ENCODE results near the gene MTOR.

The MTOR gene

GRCh38 chr1:11142618-11143391, 119.5 kb downstream of the MTOR start:
- no peak overlapping the region for H3K4me3 ChIP-seq (ENCODE audit: low read length)
- no peak for DNase-seq (ENCODE audit: low read depth)
- TF ChIP-seq CTCF (IDR thresholded peaks at IDR 0.05; ENCODE audit: insufficient read depth, low read depth, low read length, missing control alignments): no peak

GRCh38 chr1:11138952-11139351, 123.4 kb downstream of the MTOR start:
- H3K4me3 ChIP-seq (ENCODE audit: low read length): no peak overlapping the region
- peak; percentile 44 for DNase-seq (ENCODE audit: low read depth)
- TF ChIP-seq CTCF (IDR thresholded peaks at IDR 0.05; ENCODE audit: insufficient read depth, low read depth, low read length, missing control alignments): no peak

- H3K4me3 ChIP-seq (ENCODE audit: low read length): no peak overlapping the region
- DNase-seq (ENCODE audit: low read depth): no peak
- TF ChIP-seq CTCF (IDR thresholded peaks at IDR 0.05; ENCODE audit: insufficient read depth, low read depth, low read length, missing control alignments): no peak
Observed at GRCh38 chr1:11138029-11138428, 124.3 kb downstream of the MTOR start.

- H3K4me3 ChIP-seq (ENCODE audit: low read length): no peak overlapping the region
- no peak for DNase-seq (ENCODE audit: low read depth)
- no peak for TF ChIP-seq CTCF (IDR thresholded peaks at IDR 0.05; ENCODE audit: insufficient read depth, low read depth, low read length, missing control alignments)
Observed at GRCh38 chr1:11134898-11135266, 127.5 kb downstream of the MTOR start.

GRCh38 chr1:11134251-11134897, 128.0 kb downstream of the MTOR start:
- TF ChIP-seq CTCF (IDR thresholded peaks at IDR 0.05; ENCODE audit: insufficient read depth, low read depth, low read length, missing control alignments): no peak
- DNase-seq (ENCODE audit: low read depth): peak; percentile 68
- no peak overlapping the region for H3K4me3 ChIP-seq (ENCODE audit: low read length)

- no peak for DNase-seq (ENCODE audit: low read depth)
- no peak for TF ChIP-seq CTCF (IDR thresholded peaks at IDR 0.05; ENCODE audit: insufficient read depth, low read depth, low read length, missing control alignments)
- H3K4me3 ChIP-seq (ENCODE audit: low read length): no peak overlapping the region
Observed at GRCh38 chr1:11132563-11133293, 129.6 kb downstream of the MTOR start.

Data from epithelial cell of esophagus (primary cell).